A172 (cell line): ENCODE data around the gene MB. TPM values are rescaled to one million over a fixed set of nuclear protein-coding genes. Genes with fewer than 3 reads are reported as not detected.
"Not testable (repeated sequence)": the region's sequence is repeated elsewhere in the genome, so short reads cannot be mapped to it uniquely, and the experiment has no call there.

Experiments used
- DNase-seq: peaks from one replicate; pipeline ENCODE4 v3.0.0-alpha.2; 2015; ENCODE audit warnings: low spot score
- total RNA-seq: library from RNA; depleted of rRNA; stranded (reverse); fragments of >200 nt; shearing (Covaris generic); gene quantifications from 2 replicates; pipeline ENCODE4 v1.2.3, GENCODE V29; 2014

Gene MB
- total RNA-seq, 1 experiment from 2014 or later, result 3.9 TPM

GRCh38 chr22:35638001-35638400 is 20.9 kb upstream of the MB start:
- DNase-seq, result no peak

DNA sequence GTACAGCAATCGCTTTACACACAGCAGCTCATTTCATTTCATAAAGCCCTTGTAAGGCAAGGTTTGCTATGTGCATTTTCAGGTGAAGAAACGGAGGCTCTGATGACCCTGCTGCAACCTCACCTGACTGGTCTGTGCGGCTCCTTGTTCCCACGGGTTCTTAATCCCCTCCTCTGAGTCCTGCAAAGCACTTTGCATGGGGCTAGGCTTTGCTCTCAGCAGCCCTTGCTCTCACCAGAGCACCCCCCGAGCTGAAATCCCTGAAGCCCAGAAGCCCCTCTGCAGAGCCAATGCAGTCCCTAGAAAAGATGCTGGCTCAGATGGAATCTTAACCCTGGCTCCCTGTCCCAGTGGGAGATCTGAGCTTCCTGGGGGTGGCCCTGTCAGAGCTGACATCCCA is 20.1 kb upstream of the MB start:
- no peak for DNase-seq

GRCh38 chr22:35634943-35635540 is 17.9 kb upstream of the MB start:
- DNase-seq, result no peak

GRCh38 chr22:35634015-35634414 is 16.9 kb upstream of the MB start:
- DNase-seq, result peak; percentile 44

DNA sequence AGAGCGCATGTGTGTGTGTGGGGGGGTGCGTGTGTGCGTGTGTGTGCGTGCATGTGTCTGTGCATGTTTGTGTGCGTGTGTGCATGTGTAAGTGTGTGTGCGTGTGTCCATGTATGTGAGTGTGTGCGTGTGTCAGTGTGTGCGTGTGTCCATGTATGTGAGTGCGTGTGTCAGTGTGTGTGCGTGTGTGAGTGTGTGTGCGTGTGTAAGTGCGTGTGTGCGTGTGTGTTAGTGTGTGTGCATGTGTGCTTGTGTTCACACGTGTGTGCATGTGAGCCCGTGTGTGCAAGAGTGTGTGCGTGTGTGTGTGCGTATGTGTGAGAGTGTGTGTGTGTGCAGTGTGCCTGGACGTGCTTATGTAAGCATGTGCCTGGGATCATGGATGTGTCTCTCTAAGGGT is 16.4 kb upstream of the MB start:
- DNase-seq, result no peak

DNA sequence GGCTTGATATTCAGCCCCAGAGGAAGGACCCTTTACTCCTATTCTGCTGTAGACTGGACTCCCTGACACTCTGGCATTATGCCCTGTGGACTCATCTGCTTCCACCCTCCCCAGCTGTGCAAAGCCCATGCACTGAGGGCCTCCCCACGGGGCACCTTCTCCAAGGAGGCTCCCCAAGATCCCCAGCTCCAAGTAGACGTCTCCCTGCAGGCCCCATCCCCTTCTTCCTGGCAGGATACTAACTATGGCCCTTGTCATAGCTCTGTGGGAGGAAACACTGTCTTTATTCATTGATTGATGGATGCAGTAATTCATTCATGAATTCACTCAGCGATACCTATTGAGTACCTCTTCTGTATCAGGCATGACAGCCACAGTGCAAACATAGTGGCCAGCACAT is 15.8 kb upstream of the MB start:
- DNase-seq, result no peak

GRCh38 chr22:35631597-35631996 is 14.5 kb upstream of the MB start:
- peak; percentile 47 for DNase-seq

DNA sequence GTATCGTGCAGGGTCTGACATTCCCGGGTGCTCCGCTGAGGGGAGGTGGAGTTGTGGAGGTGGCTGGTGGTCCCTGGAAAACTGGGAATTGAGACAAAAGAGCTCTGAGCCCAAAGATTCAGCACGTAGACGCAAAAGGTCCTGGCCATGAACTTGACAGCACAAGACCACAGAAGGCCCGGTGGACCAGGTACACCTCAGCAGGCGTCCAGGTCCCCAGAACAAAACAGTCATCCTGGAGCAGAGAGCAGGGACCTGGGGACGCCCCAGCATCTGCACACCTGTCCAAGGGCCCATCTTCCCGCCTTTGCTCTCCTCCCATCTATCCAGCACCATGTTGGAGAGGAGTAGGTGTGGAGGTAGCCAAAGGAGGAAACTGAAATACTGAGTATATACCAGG is 13.8 kb upstream of the MB start:
- DNase-seq, result no peak

DNA sequence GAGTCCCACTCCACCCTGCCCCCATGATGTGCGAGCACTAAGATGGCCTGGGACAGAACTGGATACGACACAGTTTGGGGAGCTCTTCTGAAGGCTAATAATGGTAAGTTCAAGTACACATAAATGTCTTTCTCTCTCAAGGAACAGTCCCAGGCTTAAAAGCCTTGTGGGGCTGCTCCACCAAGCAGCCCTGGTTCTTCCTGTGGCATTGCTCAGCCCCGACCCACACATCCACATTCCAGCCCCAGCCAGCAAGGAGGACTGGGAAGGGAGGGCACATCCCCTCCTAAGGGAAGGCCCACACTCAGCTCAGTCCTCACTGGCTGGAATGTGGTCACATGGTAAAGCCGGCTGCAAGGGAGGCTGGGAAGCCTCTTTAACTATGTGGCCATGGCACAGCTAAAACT is 13.3 kb upstream of the MB start:
- peak; percentile 61 for DNase-seq

DNA sequence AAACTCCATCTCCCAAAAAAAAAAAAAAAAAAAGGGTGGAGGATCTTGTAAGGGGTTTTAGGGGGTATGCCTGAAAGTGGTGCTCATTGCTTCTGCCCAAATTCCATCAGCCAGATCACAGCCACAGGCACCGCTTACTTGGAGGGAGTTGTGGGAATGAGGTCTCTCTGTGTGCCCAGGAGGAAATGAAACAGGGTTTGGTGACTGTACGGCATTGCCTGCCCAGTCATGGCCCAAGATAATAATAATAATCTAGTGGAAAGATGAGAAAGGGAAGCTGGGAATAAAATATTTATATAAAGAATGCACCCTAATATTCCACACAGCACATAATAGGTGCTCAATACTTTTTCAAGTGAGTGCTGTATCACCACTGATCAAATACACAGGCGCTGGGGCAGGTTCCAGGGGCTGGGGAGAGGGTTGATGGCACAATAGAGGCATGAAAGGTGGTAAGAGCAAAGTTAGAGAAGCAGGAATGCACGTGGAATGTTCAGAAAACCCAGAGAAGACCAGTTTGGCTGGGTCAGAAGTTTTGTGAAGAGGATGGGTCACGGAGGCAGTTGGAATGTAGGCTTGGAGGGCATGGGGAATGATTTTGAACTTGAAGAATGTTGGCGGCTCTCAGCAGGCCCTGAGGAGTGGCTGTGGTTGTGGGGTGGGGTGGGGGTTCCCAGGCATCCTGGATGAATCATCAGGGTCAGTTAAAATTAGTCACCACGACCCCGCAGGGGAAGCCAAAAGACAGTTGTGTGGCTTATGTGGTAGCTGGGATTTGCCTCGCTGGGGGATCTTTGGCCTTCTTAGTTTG is 12.5 kb upstream of the MB start:
- DNase-seq, result peak; percentile 95

DNA sequence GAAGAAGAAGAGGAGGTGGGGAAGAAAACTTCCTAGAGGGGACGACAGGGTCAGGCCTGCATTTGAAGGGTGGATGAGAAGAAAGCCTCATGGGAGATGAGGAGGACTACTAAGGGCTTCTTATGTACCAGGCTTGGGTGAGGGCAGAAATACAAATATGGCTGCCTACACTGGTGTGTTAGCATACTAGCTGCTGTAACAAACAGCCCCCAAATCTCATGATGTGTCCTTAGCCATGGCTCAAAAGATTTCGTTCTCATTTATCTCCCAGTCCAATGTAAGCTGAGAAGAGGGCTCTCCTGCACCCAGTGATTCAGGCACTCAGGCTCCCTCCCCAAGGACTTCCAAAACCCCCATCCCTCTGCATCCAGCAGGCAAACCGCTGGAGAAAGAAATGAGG is 11.6 kb upstream of the MB start:
- no peak for DNase-seq

DNA sequence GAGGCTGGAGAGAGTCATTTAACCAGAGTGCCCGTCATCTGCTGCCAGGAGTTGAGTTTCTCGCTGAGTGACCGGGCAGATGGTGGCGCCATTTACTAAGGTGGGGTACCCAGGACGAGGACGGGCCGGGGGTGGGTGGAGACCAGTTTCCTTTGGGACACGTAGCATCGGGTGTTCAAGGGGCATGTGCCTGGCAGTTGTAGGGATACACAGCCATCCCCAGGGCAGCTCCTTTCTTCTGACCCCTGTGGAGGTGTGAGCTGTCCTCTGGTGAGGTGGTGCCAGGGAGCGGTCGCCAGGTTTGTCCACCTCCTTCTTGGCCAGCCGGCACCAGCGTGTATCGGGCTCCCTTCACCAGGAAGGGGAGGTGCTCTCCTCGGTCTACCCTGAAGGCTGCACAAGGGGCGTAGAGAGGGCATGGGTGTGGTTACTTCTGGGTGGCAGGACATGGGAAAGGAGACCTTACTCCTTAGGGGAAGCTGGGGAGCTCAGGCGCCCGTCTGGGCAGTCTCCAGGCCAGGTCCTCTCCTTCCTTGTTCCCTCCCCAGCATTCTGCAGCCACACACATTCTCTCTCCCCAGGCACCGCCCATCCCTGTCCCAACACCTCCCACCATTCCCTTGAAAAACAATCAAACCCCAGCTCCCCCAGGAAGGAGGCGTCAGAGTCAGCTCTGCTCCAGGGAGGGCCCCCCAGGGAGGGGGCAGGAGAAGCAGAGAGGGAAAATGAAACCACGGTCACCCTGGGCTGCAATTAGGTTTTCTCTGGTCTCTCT is 10.3 kb upstream of the MB start:
- peak; percentile 92 for DNase-seq

- no peak for DNase-seq
These were observed 8.8 kb upstream of the MB start for GRCh38 chr22:35625763-35626432.

- DNase-seq, result no peak
These were observed 7.4 kb upstream of the MB start for GRCh38 chr22:35624547-35624946.

DNA sequence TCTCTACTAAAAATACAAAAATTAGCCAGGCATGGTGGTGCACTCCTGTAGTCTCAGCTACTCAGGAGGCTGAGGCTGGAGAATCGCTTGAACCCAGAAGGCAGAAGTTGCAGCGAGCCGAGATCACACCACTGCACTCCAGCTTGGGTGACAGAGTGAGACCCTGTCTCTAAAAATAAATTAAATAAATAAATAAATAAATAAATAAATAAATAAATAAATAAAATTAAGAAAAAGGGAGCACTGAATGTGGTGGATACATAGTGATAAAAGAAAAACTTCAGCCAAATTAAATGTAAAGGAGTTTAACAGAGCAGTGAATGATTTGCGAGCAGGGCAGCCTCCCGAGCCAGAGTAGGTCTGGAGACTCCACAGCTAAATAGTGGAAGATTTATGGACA is 6.8 kb upstream of the MB start:
- not testable (repeated sequence) for DNase-seq

- no peak for DNase-seq
These were observed 5.2 kb upstream of the MB start for GRCh38 chr22:35622191-35622913.

DNA sequence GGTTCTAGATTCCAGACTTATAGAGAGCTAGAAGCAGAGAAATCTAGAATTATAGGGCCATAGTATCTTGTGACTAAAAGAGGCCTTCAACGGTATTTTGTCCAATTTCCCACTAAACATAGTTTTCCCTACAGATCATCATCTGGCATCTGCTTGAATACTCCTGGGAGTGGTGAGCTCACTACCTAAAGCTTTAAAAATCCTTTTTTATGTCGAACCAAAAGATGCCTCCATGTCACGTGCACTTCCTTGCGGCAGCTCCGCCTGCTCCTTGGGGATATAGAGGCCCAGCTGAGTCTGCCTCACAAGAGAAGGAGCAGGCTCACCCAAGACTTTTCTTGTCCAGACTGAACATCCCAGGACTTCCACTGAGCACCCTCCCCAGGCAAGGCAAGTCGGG is 4.3 kb upstream of the MB start:
- no peak for DNase-seq

DNA sequence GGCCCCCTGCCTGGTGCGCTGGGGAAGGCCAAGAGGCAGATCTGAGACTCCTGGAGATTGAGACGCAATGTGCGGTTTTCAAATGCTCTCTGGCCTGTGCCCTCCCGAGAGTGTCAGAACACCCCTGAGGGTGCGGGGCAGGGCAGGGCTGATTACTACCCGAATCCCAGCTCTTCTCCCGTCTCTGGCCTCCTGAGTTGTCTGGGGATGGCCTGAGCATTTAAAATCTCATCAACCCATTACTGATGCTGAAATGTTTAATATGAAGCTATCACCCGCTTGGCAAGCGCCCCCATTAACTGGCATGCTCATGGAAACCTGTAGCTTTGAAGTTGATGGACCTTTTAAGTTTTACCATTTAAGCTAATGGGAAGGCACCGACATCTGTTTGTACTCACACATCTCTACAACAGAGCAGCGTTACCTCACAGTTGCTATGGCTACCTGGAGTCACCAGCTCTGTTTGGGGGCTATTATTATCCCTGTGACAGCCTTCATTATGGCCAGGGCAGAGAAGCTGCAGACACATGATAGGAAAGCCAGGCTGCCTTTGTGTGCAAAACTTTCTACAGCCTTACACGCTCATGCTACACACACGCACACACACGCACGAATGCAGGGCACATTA is 3.6 kb upstream of the MB start:
- DNase-seq, result no peak

GRCh38 chr22:35619336-35620094 is 2.4 kb upstream of the MB start:
- DNase-seq, result no peak
